GM12878 (cell line): ENCODE results near the gene FAM120B. TPM values are rescaled to one million over a fixed set of nuclear protein-coding genes. Genes with fewer than 3 reads are reported as not detected.

Experiments
- ATAC-seq: fragments of 200-7000 bp; cut with Tn5 transposase; 3 replicates; pipeline ENCODE4 v1.9.1; 2020; ENCODE audit warnings: mild to moderate bottlenecking, moderate library complexity
- BruUV-seq: library from RNA; stranded (reverse); fragments of 400-500 nt; replicated peaks from 2 replicates; lab custom pipeline; 2021; lab: Mats Ljungman, UMichigan
- CTCF ChIA-PET: fragments of 300-600 bp; sonication (Branson Sonifier 250); formaldehyde crosslinking; extraction: SDS; loops from one replicate; lab custom pipeline; 2021; ENCODE audit warnings: inconsistent platforms; lab: Yijun Ruan, JAX
- POLR2A ChIA-PET: fragments of 350-600 bp; formaldehyde crosslinking; extraction: SDS; loops from one replicate; lab custom pipeline; 2021; ENCODE audit warnings: inconsistent platforms; lab: Charles Lee
- RAD21 ChIA-PET: fragments of 300-600 bp; sonication (Branson Sonifier 250); formaldehyde crosslinking; loops from one replicate; lab custom pipeline; 2023; ENCODE audit warnings: antibody characterized with exemption; ENCODE audit not compliant: unreplicated experiment; lab: Charles Lee
- SMC1A ChIA-PET: fragments of 300-600 bp; sonication (Branson Sonifier 250); formaldehyde crosslinking; loops from one replicate; lab custom pipeline; 2023; ENCODE audit not compliant: unreplicated experiment, uncharacterized antibody; lab: Charles Lee
- DNase-seq: peaks from one replicate; pipeline ENCODE4 v3.0.0-alpha.2; 2011; ENCODE audit warnings: low read depth, low spot score
- FAIRE-seq: peaks from 3 replicates; lab custom pipeline; 2011; peaks lifted over from hg19 to GRCh38; lab: Jason Lieb, UNC
- H2AFZ ChIP-seq: 2 replicates; pipeline ENCODE4 v1.6.0; 2011; ENCODE audit warnings: low read depth, low read length, control low read depth; ENCODE audit not compliant: control insufficient read depth
- H3K27ac ChIP-seq: 2 replicates; pipeline ENCODE4 v1.5.1; 2011; ENCODE audit warnings: control low read depth; ENCODE audit not compliant: control insufficient read depth, insufficient read depth
- H3K27me3 ChIP-seq, 2 experiments: replicated peaks in 1 of 2; 2 replicates each; pipeline versions ENCODE4 v1.6.0 to v1.6.1; 2011; ENCODE audit warnings: low read length in 1 of 2; ENCODE audit not compliant: control insufficient read depth in 2 of 2, insufficient read depth in 2 of 2
- H3K36me3 ChIP-seq, 2 experiments: 2 replicates each; pipeline ENCODE4 v1.5.1; 2011; ENCODE audit warnings: low read length in 1 of 2; ENCODE audit not compliant: control insufficient read depth in 2 of 2, insufficient read depth in 2 of 2
- H3K4me1 ChIP-seq: 2 replicates; pipeline ENCODE4 v1.6.1; 2011; ENCODE audit warnings: mild to moderate bottlenecking, low read length, moderate library complexity, mixed read lengths; ENCODE audit not compliant: control insufficient read depth, insufficient read depth
- H3K4me2 ChIP-seq: 2 replicates; pipeline ENCODE4 v1.6.0; 2011; ENCODE audit warnings: control low read depth; ENCODE audit not compliant: control insufficient read depth, insufficient read depth
- H3K4me3 ChIP-seq: fragments of 200-600 bp; sonication (generic); 2 replicates; pipeline ENCODE4 v1.5.1; 2016
- H3K79me2 ChIP-seq: 2 replicates; pipeline ENCODE4 v1.6.0; 2011; ENCODE audit warnings: low read length; ENCODE audit not compliant: control insufficient read depth, insufficient read depth
- H3K9ac ChIP-seq: 2 replicates; pipeline ENCODE4 v1.8.0; 2011; ENCODE audit warnings: low read length, control low read depth, mixed read lengths; ENCODE audit not compliant: control insufficient read depth, insufficient read depth
- H3K9me3 ChIP-seq: replicated peaks from 3 replicates; pipeline ENCODE4 v1.5.1; 2011; ENCODE audit warnings: mild to moderate bottlenecking, low read length; ENCODE audit not compliant: control insufficient read depth, insufficient read depth
- H4K20me1 ChIP-seq: 2 replicates; pipeline ENCODE4 v1.6.0; 2011; ENCODE audit not compliant: control insufficient read depth, insufficient read depth
- EP300 ChIP-seq, 2 experiments: fragments of 150-350 bp in 1 of 2; IDR thresholded peaks; 2 replicates each; pipeline ENCODE4 v1.6.1; 2011 to 2012; ENCODE audit warnings: low read depth in 2 of 2, low read length in 2 of 2, borderline replicate concordance in 1 of 2, improper control_type of control experiment in 1 of 2, inconsistent platforms in 1 of 2; ENCODE audit not compliant: control insufficient read depth in 1 of 2
- FOXK2 ChIP-seq: fragments of 450-650 bp; IDR thresholded peaks from 2 replicates; pipeline ENCODE4 v1.6.1; 2017; ENCODE audit warnings: mild to moderate bottlenecking, moderate library complexity
- RAD21 ChIP-seq: IDR thresholded peaks from 2 replicates; pipeline ENCODE4 v1.6.1; 2011; ENCODE audit warnings: mild to moderate bottlenecking, low read depth, low read length, moderate library complexity; ENCODE audit not compliant: insufficient read depth
- SUZ12 ChIP-seq: fragments of 200-600 bp; sonication (generic); IDR thresholded peaks from one replicate; pipeline ENCODE4 v1.6.1; 2018; ENCODE audit warnings: antibody characterized with exemption, mild to moderate bottlenecking; ENCODE audit not compliant: unreplicated experiment
- TCF12 ChIP-seq: IDR thresholded peaks from 2 replicates; pipeline ENCODE4 v1.6.1; 2011; ENCODE audit warnings: low read depth, mild to moderate bottlenecking, low read length
- ZBED1 ChIP-seq: IDR thresholded peaks from 2 replicates; pipeline ENCODE4 v1.6.1; 2016; ENCODE audit warnings: borderline replicate concordance
- WGBS: methylation state at CpG from one replicate; pipeline ENCODE4 v1.1.6; 2016; ENCODE audit warnings: low lambda C conversion rate; ENCODE audit not compliant: insufficient replicate concordance, insufficient coverage; ENCODE audit errors: missing lambda C conversion rate; 5-methylcytosine and 5-hydroxymethylcytosine counted together
- in situ Hi-C: fragments of 300-500 bp; cut with MboI; formaldehyde crosslinking; loops from 9 replicates; pipeline ENCODE4 v1.14.3; 2018; ENCODE audit warnings: mixed read lengths
- intact Hi-C: fragments of 100-400 bp; cut with micrococcal nuclease; formaldehyde crosslinking; loops from one replicate; pipeline ENCODE4 v1.14.2; 2022; ENCODE audit not compliant: unreplicated experiment
- polyA plus RNA-seq, 11 experiments: library from polyadenylated mRNA; depleted of rRNA in 4 of 11; unstranded in 6 of 11; stranded (reverse) in 5 of 11; fragments of >200 nt; fragmentation: Nextera tagmentation in 4 of 11; fragmentation: Illumina TruSeq in 1 of 11; extraction: Ambion mirVana in 4 of 11; extraction: Trizol in 1 of 11; gene quantifications; 1 replicate in 1 of 11; 2 replicates in 10 of 11; pipeline versions ENCODE4 v1.2.1 to v1.2.3, GENCODE V29; 2011 to 2016; ENCODE audit warnings: inconsistent platforms in 2 of 11, missing spikeins in 2 of 11, low read depth in 1 of 11
- total RNA-seq, 4 experiments: library from RNA; depleted of rRNA in 3 of 4; stranded (reverse); fragments of >200 nt in 3 of 4; fragmentation: Illumina TruSeq in 1 of 4; extraction: Trizol in 1 of 4; gene quantifications; 2 replicates each; pipeline versions ENCODE4 v1.2.1 to v1.2.3, GENCODE V29; 2013 to 2021
- TF ChIP-seq, protein P1 (sequence below): IDR thresholded peaks from 2 replicates; pipeline ENCODE4 v1.6.1; 2012; ENCODE audit warnings: improper control_type of control experiment, low read depth, low read length; ENCODE audit not compliant: insufficient replicate concordance

The FAM120B gene
- total and polyA plus RNA-seq, 10 of the 15 experiments (the other 5 are each of a cell fraction or from before 2014, with no cell fraction given): 3.3 to 21.6 (median 15.3) TPM

DNA sequence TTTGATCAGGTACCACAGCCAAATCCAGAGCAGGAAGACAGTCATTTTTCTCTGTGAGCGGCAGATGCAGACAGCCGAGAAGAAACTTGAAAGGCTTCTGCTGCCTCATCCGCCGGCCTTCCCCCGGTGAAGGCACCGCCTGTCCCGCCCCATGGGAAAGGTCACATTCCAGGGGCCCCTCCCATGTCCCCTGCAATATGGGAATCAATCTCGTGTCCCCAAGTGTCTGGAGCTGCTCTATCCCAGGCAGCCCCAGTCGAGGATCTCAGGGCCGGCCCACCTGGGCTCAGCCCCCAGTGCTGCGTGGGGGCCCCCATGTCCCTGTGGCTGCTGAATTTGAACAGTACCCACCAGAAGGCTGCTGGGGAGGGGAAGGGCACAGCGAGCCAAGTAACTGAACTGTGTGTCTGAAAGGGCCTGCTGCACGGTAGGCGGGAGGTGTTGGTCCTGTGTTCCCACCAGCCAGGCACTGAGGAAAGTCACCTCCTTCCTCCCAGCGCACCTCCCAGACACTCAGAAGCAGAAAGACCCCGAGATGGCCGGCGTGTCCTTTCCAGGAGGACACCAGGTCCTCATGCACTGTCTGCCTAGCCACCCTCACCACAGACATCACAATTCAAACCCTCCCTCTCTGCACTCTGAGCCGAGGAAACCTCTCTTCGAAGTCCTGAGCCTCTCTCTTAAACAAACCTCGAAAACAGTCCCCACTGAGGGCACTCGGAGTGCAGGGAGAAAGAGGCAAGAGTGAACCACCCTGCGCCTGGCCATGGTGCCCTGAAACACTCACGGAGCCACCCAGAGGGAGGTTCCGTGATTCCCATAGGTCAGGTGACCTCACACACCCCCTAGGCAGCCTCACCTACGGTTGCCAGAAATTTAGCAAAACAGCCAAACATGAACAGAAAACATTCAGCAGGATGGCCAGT lies 147.3 kb downstream of the FAM120B start:
- WGBS: 48% methylated on average over 26 of the region's 26 CpGs
- ATAC-seq (no peak), FAIRE-seq (no peak), DNase-seq (no peak)
- no TSS peak for BruUV-seq
- POLR2A ChIA-PET: no interaction called here
- peaks cover 4% of the 10 kb centered on the region; the same call in 1 of the 3 replicates for H3K9me3 ChIP-seq
- RAD21 ChIA-PET: no interaction called here
- TF ChIP-seq RAD21: no peak
- no peaks in the 10 kb centered on the region for H3K4me1 ChIP-seq
- H3K4me2 ChIP-seq: no peak overlapping the region
- CTCF ChIA-PET: interaction anchor here (1.1 kb wide), 2 partner anchors 63 to 142 kb away, joined by 3 read pairs; no protein-coding TSS in a partner anchor
- no peak overlapping the region for H3K9ac ChIP-seq
- intact Hi-C loops: no loop called here
- H3K27me3 ChIP-seq: no peaks in the 10 kb centered on the region
- H3K79me2 ChIP-seq: no peaks in the 10 kb centered on the region
- H3K36me3 ChIP-seq: no peaks in the 10 kb centered on the region
- in situ Hi-C loops: no loop called here
- no peaks in the 10 kb centered on the region for H4K20me1 ChIP-seq
- no peak overlapping the region for H3K4me3 ChIP-seq
- no peak overlapping the region for H2AFZ ChIP-seq
- SMC1A ChIA-PET: no interaction called here
- no peak overlapping the region for H3K27ac ChIP-seq

DNA sequence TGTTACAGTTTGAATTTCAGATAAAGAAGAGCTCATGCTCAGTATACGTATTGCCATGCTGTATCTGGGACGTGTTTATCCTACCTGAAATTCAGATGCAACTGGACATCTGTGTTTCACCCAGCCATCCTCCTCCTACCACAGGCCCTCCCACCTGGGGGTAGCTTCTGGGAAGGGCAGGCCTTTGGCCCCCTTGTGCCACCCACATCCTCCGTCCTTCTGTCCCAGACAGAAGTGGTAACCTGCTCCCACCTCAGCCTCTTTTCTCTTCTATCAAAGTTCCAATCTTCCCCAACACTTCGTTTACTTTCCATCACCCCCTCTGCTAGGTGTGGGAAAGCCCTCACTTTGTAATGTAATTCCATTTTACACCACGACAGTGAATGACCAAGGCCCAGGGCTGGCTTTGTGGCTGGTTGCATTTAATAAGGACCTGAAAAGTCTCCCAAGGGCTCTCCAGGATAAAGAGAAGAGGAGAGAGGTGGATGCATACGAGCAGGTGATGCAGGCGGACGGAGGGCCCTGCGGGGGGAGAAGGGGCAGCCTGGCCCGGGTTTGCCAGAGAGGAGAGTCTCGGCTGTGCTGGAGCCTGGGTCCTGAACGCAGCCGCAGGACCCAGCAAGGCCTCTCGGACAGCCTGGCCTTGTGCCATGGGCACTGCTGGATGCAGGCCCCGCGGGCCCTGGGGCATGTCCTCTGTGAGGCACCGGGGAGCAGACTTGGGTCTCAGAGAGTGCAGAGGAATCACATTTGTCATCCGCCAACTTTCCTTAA lies 148.1 kb downstream of the FAM120B start:
- whole genome bisulfite sequencing: 48% methylated on average over 15 of the region's 18 CpGs
- in situ Hi-C loops: no loop called here
- TF ChIP-seq FOXK2 (no peak), TCF12 (no peak), EP300 (IDR thresholded peaks at IDR 0.05; ENCODE audit: borderline replicate concordance in 1 of 2, control insufficient read depth in 1 of 2, low read depth in 2 of 2, low read length in 2 of 2) (no peak), ZBED1 (no peak), SUZ12 (no peak)
- TF ChIP-seq, protein P1, sequence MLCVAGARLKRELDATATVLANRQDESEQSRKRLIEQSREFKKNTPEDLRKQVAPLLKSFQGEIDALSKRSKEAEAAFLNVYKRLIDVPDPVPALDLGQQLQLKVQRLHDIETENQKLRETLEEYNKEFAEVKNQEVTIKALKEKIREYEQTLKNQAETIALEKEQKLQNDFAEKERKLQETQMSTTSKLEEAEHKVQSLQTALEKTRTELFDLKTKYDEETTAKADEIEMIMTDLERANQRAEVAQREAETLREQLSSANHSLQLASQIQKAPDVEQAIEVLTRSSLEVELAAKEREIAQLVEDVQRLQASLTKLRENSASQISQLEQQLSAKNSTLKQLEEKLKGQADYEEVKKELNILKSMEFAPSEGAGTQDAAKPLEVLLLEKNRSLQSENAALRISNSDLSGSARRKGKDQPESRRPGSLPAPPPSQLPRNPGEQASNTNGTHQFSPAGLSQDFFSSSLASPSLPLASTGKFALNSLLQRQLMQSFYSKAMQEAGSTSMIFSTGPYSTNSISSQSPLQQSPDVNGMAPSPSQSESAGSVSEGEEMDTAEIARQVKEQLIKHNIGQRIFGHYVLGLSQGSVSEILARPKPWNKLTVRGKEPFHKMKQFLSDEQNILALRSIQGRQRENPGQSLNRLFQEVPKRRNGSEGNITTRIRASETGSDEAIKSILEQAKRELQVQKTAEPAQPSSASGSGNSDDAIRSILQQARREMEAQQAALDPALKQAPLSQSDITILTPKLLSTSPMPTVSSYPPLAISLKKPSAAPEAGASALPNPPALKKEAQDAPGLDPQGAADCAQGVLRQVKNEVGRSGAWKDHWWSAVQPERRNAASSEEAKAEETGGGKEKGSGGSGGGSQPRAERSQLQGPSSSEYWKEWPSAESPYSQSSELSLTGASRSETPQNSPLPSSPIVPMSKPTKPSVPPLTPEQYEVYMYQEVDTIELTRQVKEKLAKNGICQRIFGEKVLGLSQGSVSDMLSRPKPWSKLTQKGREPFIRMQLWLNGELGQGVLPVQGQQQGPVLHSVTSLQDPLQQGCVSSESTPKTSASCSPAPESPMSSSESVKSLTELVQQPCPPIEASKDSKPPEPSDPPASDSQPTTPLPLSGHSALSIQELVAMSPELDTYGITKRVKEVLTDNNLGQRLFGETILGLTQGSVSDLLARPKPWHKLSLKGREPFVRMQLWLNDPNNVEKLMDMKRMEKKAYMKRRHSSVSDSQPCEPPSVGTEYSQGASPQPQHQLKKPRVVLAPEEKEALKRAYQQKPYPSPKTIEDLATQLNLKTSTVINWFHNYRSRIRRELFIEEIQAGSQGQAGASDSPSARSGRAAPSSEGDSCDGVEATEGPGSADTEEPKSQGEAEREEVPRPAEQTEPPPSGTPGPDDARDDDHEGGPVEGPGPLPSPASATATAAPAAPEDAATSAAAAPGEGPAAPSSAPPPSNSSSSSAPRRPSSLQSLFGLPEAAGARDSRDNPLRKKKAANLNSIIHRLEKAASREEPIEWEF: no peak

More for the DNA sequence above, 148.1 kb downstream of the FAM120B start:
- ATAC-seq: no peak
- H2AFZ ChIP-seq: no peak overlapping the region
- H3K4me2 ChIP-seq: no peak overlapping the region
- ChIA-PET POLR2A (no interaction called here), CTCF (interaction anchor here (1.1 kb wide), 2 partner anchors 62 to 143 kb away, joined by 3 read pairs; no protein-coding TSS in a partner anchor), RAD21 (no interaction called here), SMC1A (no interaction called here)
- H3K36me3 ChIP-seq: no peaks in the 10 kb centered on the region
- BruUV-seq: no TSS peak
- H3K27ac ChIP-seq: no peak overlapping the region
- intact Hi-C loops: no loop called here
- no peak overlapping the region for H3K9ac ChIP-seq
- peaks cover 2% of the 10 kb centered on the region; the same call in 1 of the 2 replicates for H3K4me1 ChIP-seq
- H3K9me3 ChIP-seq: peaks cover 4% of the 10 kb centered on the region; the same call in 1 of the 3 replicates
- DNase-seq: no peak
- no peak overlapping the region for H3K4me3 ChIP-seq
- no peaks in the 10 kb centered on the region for H4K20me1 ChIP-seq
- FAIRE-seq: no peak
- no peaks in the 10 kb centered on the region for H3K79me2 ChIP-seq
- no peaks in the 10 kb centered on the region for H3K27me3 ChIP-seq
